GDM1 (cell line): Measurements from ENCODE around the gene DNAJC1.
"Not testable (repeated sequence)": the region's sequence is repeated elsewhere in the genome, so short reads cannot be mapped to it uniquely, and the experiment has no call there.

Source experiments
- DNase-seq: peaks from one replicate; lab custom pipeline; 2025; lab: John Stamatoyannopoulos, UW

The DNAJC1 gene

DNA sequence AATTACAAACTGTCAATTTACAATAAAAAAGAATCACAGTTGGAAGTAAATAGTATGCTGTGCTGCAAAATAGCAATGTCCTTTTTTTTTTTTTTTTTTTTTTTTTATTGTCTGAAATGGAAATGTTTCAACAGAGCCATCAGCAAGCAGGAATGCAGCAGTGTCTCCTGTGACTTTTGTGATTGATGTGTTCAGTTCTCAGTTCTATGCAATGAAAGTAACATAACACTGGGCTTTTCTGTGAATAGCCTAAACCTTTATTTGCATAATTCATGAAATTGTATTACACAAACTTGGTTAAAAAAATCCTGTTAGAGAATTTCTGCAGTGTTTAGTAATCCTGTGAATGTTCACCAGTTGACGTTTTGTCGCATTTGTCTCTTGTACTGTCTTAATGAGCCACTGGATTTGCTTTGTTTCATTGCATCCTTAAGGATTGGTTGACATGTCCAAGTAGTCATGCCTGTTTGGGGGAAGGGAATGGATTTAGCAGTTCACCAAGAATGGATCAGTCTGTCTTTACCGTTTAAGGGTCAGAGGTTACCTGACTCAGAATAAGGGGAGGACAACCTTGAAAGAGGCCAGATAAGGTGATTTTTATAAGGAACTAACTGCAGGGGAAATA is 276.8 kb downstream of the DNAJC1 start:
- no peak for DNase-seq

DNA sequence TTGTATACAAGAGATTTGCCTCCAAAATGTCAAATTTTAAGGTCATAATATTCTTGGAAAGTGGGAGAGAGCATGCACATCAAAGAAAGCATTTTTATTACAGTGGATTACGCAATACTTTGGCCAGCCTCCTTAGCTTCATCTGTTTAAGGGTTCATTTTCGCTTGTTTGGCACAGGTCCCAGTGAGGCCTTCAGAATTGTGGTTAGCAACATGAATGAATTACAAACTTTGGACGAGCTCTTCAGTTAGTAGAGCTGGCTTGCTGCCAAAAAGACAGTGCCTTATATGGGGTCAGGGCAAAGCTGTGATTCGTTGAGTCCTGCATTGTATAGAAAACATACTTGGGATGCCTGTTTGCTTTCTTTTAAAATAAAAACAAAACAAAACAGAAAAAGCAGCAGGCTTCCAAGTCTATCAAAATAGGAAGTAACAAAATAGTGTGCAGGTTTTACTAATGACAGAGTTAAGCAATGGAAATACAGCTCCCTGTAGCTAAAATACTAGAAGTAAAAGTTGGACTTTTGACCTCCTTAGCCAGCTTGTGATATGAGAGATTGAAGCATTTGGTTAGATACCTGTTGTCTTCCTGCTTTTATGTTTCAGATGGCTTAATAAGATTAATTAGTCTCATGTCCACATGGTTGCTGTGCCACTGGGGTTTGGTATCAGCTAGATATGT is 278.7 kb downstream of the DNAJC1 start:
- DNase-seq = peak; percentile 83

DNA sequence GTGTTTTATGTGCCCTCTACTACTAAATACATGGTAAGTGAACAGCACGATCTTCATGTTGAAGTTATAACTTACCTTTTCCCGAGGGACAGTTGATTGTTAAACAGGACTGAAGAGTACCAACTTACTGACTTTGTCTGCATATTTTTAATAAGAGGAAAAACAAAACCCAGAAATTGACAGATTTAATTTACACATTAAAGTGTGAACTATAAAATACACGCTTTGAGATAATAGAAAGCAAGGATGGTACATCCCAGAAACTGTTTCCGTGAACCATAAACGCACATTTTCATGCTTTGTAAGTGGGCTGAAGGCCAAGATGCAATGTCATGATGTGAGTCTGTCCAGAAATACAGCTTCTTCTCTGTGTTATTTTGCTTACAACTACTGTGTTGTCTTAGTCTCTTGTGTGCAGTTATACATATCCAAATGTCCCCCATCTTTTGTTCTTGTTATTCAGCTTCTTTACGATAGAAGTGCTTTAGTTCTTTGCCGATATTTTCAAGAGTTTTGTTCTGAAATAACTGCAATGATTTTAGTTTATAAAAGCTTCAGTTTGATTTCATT is 279.4 kb downstream of the DNAJC1 start:
- DNase-seq = no peak

- DNase-seq = no peak
These were observed 281.3 kb downstream of the DNAJC1 start for GRCh38 chr10:21722209-21722608.

- no peak for DNase-seq
These were observed 282.4 kb downstream of the DNAJC1 start for GRCh38 chr10:21721000-21721665.

- no peak for DNase-seq
These were observed 283.4 kb downstream of the DNAJC1 start for GRCh38 chr10:21720090-21720489.

GRCh38 chr10:21719502-21719901 is 284.0 kb downstream of the DNAJC1 start:
- no peak for DNase-seq

DNA sequence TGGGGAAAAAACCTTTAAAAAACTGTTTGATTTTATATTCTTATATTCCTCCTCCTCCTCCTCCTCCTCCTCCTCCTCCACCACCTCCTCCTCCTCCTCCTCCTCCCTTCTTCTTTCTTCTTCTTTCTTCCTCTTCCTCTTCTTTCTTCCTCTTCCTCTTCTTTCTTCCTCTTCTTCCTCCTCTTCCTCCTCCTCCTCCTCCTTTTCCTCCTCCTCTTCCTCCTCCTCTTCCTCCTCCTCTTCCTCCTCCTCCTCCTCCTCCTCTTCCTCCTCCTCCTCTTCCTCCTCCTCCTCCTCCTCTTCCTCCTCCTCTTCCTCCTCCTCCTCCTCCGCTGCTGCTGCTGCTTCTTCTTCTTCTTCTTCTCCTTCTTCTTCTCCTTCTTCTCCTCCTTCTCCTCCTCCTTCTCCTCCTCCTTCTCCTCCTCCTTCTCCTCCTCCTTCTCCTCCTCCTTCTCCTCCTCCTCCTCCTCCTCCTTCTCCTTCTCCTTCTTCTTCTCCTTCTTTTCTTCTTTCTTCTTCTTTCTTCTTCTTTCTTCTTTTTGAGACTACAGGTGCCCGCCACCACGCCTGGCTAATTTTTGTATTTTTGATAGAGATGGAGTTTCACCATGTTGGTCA is 286.0 kb downstream of the DNAJC1 start:
- not testable (repeated sequence) for DNase-seq

GRCh38 chr10:21715531-21716195 is 287.9 kb downstream of the DNAJC1 start:
- DNase-seq = no peak

DNA sequence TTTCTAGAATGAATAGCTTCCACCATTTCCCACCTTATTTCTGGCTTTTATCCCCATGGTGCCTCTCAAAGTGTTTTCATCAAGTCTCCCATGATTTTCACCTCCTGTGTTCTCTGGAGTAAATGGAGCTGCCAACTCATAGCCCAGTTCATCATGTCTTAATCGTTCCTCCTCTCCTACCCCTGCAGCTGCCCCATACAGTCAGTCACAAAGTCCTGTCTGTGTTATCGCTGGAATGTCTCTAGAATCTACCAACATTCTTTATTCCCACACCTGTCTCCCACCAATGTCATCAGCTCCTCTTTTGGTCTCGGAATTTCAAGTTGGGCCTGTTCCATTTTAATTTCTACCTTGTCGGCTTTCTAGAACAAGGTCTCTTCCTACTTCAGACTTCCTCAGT is 290.6 kb downstream of the DNAJC1 start:
- no peak for DNase-seq

- DNase-seq = no peak
These were observed 296.0 kb downstream of the DNAJC1 start for GRCh38 chr10:21707498-21707897.
